ENCODE data around the gene TMEM217. TPM values are rescaled to one million over a fixed set of nuclear protein-coding genes. Genes with fewer than 3 reads are reported as not detected.

The TMEM217 gene
- total and polyA plus RNA-seq, 2 experiments from 2014 or later = 0.87 to 2.1 TPM

- Histone ChIP-seq H3K9me2 (replicated peaks; ENCODE audit: insufficient read depth) (no peaks in the 10 kb centered on the region), H2AFZ (no peak overlapping the region), H3K27ac (no peak overlapping the region), H3K4me3 (no peak overlapping the region), H3K4me1 (ENCODE audit: insufficient read depth) (no peaks in the 10 kb centered on the region), H3K36me3 (replicated peaks; ENCODE audit: insufficient read depth, low read depth) (no peaks in the 10 kb centered on the region), H3K27me3 (no peaks in the 10 kb centered on the region), H3K9me3 (ENCODE audit: low read depth) (no peaks in the 10 kb centered on the region), H3K79me2 (peaks cover 31% of the 10 kb centered on the region), H4K20me1 (ENCODE audit: insufficient read depth, poor library complexity, severe bottlenecking) (no peaks in the 10 kb centered on the region), H3K4me2 (no peak overlapping the region)
- WGBS (ENCODE audit: low lambda C conversion rate, missing lambda C conversion rate) = 82% methylated on average over 8 of the region's 8 CpGs
- DNase-seq (ENCODE audit: low spot score) = no peak
- TF ChIP-seq, protein P1, sequence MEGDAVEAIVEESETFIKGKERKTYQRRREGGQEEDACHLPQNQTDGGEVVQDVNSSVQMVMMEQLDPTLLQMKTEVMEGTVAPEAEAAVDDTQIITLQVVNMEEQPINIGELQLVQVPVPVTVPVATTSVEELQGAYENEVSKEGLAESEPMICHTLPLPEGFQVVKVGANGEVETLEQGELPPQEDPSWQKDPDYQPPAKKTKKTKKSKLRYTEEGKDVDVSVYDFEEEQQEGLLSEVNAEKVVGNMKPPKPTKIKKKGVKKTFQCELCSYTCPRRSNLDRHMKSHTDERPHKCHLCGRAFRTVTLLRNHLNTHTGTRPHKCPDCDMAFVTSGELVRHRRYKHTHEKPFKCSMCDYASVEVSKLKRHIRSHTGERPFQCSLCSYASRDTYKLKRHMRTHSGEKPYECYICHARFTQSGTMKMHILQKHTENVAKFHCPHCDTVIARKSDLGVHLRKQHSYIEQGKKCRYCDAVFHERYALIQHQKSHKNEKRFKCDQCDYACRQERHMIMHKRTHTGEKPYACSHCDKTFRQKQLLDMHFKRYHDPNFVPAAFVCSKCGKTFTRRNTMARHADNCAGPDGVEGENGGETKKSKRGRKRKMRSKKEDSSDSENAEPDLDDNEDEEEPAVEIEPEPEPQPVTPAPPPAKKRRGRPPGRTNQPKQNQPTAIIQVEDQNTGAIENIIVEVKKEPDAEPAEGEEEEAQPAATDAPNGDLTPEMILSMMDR (IDR thresholded peaks at IDR 0.05; ENCODE audit: poor library complexity) = no peak
- TF ChIP-seq EZH2phosphoT487 (IDR thresholded peaks at IDR 0.05; ENCODE audit: low read depth, severe bottlenecking, unreplicated experiment) (no peak), EZH2 (IDR thresholded peaks at IDR 0.05; ENCODE audit: borderline replicate concordance) (no peak)
Measured at GRCh38 chr6:37280162-37280887, 22.4 kb upstream of the TMEM217 start.

GRCh38 chr6:37279366-37280134 lies 21.6 kb upstream of the TMEM217 start:
- Histone ChIP-seq H3K9me2 (replicated peaks; ENCODE audit: insufficient read depth) (no peaks in the 10 kb centered on the region), H3K4me3 (no peak overlapping the region), H3K27ac (no peak overlapping the region), H2AFZ (no peak overlapping the region), H3K4me1 (ENCODE audit: insufficient read depth) (no peaks in the 10 kb centered on the region), H4K20me1 (ENCODE audit: insufficient read depth, poor library complexity, severe bottlenecking) (no peaks in the 10 kb centered on the region), H3K9me3 (ENCODE audit: low read depth) (no peaks in the 10 kb centered on the region), H3K4me2 (no peak overlapping the region), H3K27me3 (no peaks in the 10 kb centered on the region), H3K36me3 (replicated peaks; ENCODE audit: insufficient read depth, low read depth) (no peaks in the 10 kb centered on the region), H3K79me2 (peaks cover 38% of the 10 kb centered on the region)
- TF ChIP-seq, protein P1 (IDR thresholded peaks at IDR 0.05; ENCODE audit: poor library complexity) = no peak
- no peak for TF ChIP-seq EZH2 (IDR thresholded peaks at IDR 0.05; ENCODE audit: borderline replicate concordance)
- no peak for TF ChIP-seq EZH2phosphoT487 (IDR thresholded peaks at IDR 0.05; ENCODE audit: low read depth, severe bottlenecking, unreplicated experiment)
- DNase-seq (ENCODE audit: low spot score) = no peak
- WGBS (ENCODE audit: low lambda C conversion rate, missing lambda C conversion rate) = 96% methylated on average over 9 of the region's 9 CpGs

DNA sequence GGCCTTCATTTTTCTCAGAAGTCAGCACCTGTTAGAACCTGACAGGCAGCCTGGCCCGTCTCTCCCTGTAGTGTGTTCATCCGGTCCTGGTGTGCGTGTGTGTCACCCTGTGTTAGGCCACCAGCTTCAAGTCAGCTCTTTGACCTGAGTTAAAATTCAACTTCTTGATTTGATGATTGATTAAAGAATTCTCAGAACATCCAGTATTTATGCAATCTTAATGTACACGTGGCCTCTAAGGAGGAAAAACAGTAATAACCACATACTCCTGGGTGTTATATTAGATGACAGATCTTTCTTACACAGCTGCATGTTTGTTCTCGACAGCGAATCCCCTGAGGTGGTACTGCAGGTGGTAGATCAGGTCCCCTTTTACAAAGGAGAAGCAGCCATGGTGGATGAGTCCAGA lies 19.1 kb upstream of the TMEM217 start:
- Histone ChIP-seq H3K4me1 (ENCODE audit: insufficient read depth) (no peaks in the 10 kb centered on the region), H2AFZ (no peak overlapping the region), H3K4me3 (no peak overlapping the region), H4K20me1 (ENCODE audit: insufficient read depth, poor library complexity, severe bottlenecking) (no peaks in the 10 kb centered on the region), H3K36me3 (replicated peaks; ENCODE audit: insufficient read depth, low read depth) (no peaks in the 10 kb centered on the region), H3K4me2 (no peak overlapping the region), H3K79me2 (peaks cover 42% of the 10 kb centered on the region), H3K27me3 (no peaks in the 10 kb centered on the region), H3K9me2 (replicated peaks; ENCODE audit: insufficient read depth) (no peaks in the 10 kb centered on the region), H3K27ac (no peak overlapping the region), H3K9me3 (ENCODE audit: low read depth) (no peaks in the 10 kb centered on the region)
- DNase-seq (ENCODE audit: low spot score) = no peak
- 90% methylated on average over 6 of the region's 6 CpGs for WGBS (ENCODE audit: low lambda C conversion rate, missing lambda C conversion rate)
- TF ChIP-seq EZH2 (IDR thresholded peaks at IDR 0.05; ENCODE audit: borderline replicate concordance) (no peak), EZH2phosphoT487 (IDR thresholded peaks at IDR 0.05; ENCODE audit: low read depth, severe bottlenecking, unreplicated experiment) (no peak)
- TF ChIP-seq, protein P1 (IDR thresholded peaks at IDR 0.05; ENCODE audit: poor library complexity) = no peak

All from hepatocyte (in vitro differentiated cells).